PC-3 (cell line): ENCODE data around the gene OSTC.

Experiments
- EZH2phosphoT487 ChIP-seq: fragments of 300-600 bp; sonication (generic); IDR thresholded peaks from 2 replicates; pipeline ENCODE4 v1.6.1; 2018; ENCODE audit warnings: mild to moderate bottlenecking, antibody characterized with exemption, low read length, borderline replicate concordance
- TF ChIP-seq, protein P1 (sequence below): fragments of 300-600 bp; sonication (generic); conservative IDR thresholded peaks from 2 replicates; pipeline ENCODE4 v1.5.1; 2017; ENCODE audit warnings: antibody characterized with exemption, low read depth, mild to moderate bottlenecking, low read length

- TF ChIP-seq, protein P1, sequence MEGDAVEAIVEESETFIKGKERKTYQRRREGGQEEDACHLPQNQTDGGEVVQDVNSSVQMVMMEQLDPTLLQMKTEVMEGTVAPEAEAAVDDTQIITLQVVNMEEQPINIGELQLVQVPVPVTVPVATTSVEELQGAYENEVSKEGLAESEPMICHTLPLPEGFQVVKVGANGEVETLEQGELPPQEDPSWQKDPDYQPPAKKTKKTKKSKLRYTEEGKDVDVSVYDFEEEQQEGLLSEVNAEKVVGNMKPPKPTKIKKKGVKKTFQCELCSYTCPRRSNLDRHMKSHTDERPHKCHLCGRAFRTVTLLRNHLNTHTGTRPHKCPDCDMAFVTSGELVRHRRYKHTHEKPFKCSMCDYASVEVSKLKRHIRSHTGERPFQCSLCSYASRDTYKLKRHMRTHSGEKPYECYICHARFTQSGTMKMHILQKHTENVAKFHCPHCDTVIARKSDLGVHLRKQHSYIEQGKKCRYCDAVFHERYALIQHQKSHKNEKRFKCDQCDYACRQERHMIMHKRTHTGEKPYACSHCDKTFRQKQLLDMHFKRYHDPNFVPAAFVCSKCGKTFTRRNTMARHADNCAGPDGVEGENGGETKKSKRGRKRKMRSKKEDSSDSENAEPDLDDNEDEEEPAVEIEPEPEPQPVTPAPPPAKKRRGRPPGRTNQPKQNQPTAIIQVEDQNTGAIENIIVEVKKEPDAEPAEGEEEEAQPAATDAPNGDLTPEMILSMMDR = no peak
- TF ChIP-seq EZH2phosphoT487 = no peak
Observed at GRCh38 chr4:108628411-108628810, 22.0 kb upstream of the OSTC start.
